ENCODE measurements around the gene SIRT6.
A peak's percentile ranks its signal among the peaks of the same experiment; 100 is the strongest.

SIRT6 gene

DNA sequence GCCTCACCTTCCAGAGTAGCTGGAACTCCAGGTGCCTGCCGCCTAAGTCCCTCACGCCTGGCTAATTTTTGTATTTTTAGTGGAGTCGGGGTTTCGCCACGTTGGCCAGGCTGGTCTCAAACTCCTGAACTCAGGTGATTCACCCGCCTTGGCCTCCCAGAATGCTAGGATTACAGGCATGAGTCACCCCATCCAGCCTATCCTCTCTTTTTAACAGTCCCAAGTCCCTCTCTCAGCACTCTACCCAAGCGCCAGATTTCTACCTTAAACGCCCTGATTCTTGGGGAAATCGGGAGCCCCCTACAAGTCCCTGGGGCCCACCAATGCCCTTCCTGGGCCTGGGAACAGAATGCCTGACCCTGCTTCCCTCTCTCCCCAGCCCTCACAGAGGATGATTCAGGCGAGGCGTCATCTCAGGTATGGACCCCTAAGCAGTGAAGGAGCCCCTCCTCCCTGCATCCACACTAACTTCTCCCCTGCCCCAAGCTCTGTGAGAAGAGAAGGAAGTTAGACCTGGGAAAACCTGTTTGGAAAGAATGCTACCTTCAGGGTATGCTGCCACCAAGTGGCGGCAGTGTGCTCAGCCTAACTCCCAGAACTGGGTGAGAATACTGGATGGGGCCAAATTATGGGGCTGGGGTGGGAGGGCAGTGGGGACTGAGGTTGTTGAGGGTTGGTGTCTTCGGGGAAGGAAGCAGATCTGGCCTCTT lies 26.2 kb upstream of the SIRT6 start:
- POLR2A ChIA-PET, result no interaction called here
- Histone ChIP-seq H3K36me3 (ENCODE audit: control insufficient read depth in 2 of 2, insufficient read depth in 1 of 2, low read length in 2 of 2) (no peaks in the 10 kb centered on the region), H3K4me3 (ENCODE audit: low read depth, low read length) (no peak overlapping the region), H3K27ac (ENCODE audit: extremely low read depth, low read depth, low read length) (no peak overlapping the region), H3K4me1 (ENCODE audit: control insufficient read depth, insufficient read depth, low read length) (no peaks in the 10 kb centered on the region), H3K9me3 (ENCODE audit: control insufficient read depth, insufficient read depth, low read depth, low read length) (no peaks in the 10 kb centered on the region)
- no peak for TF ChIP-seq ZNF416 (tag by site-specific recombination; IDR thresholded peaks at IDR 0.05)
- no peak for TF ChIP-seq SCRT1 (tag by site-specific recombination; IDR thresholded peaks at IDR 0.05; ENCODE audit: borderline replicate concordance)
- TF ChIP-seq, protein P1, sequence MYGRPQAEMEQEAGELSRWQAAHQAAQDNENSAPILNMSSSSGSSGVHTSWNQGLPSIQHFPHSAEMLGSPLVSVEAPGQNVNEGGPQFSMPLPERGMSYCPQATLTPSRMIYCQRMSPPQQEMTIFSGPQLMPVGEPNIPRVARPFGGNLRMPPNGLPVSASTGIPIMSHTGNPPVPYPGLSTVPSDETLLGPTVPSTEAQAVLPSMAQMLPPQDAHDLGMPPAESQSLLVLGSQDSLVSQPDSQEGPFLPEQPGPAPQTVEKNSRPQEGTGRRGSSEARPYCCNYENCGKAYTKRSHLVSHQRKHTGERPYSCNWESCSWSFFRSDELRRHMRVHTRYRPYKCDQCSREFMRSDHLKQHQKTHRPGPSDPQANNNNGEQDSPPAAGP (tag by site-specific recombination; IDR thresholded peaks at IDR 0.05), result no peak
- TF ChIP-seq ZNF350 (tag by site-specific recombination; IDR thresholded peaks at IDR 0.05), result no peak
- TF ChIP-seq ZNF391 (tag by site-specific recombination; IDR thresholded peaks at IDR 0.05; ENCODE audit: borderline replicate concordance, low read depth), result peak; percentile 100
- TF ChIP-seq ZNF558 (tag by site-specific recombination; IDR thresholded peaks at IDR 0.05), result no peak
- 0 out of 2 replicates have a peak, but pooled peaks have one; percentile 9 for TF ChIP-seq GLIS1 (tag by site-specific recombination; IDR thresholded peaks at IDR 0.05)
- CTCF ChIA-PET, result interaction anchor here (0.6 to 1.8 kb wide), 10 partner anchors 9 to 360 kb away, joined by 3 to 7 read pairs (median 4); no protein-coding TSS in a partner anchor

DNA sequence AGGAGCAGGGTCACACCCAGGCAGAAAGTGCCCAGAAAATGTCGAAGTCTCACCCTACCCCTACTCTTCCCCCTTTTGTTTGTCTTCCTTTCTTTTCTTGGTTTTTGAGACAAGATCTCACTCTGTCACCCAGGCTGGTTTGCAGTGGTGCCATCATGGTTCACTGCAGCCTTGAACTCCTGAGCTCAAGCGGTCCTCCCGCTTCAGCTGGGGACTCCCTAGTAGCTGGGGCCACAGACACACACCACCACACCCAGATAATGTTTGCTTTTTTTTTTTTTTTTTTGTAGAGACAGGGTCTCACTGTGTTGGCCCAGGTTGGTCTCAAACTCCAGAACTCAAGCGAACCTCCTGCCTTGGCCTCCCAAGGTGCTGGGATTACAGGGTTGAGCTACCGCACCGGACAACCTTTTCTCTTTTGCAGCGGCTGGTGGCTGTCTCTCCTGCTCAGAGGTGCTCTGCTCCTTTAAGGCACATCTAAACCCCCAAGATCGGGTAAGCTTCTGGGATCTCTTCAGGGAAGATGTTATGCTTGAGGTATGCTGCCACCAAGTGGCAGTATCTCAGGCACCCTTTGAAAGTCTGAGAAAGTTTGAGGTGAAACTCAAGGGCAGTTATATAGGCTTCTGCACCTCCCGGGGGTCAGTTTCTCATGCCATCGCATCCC lies 24.6 kb upstream of the SIRT6 start:
- Histone ChIP-seq H3K9me3 (ENCODE audit: control insufficient read depth, insufficient read depth, low read depth, low read length) (no peaks in the 10 kb centered on the region), H3K4me3 (ENCODE audit: low read depth, low read length) (no peak overlapping the region), H3K36me3 (ENCODE audit: control insufficient read depth in 2 of 2, insufficient read depth in 1 of 2, low read length in 2 of 2) (no peaks in the 10 kb centered on the region), H3K27ac (ENCODE audit: extremely low read depth, low read depth, low read length) (no peak overlapping the region), H3K4me1 (ENCODE audit: control insufficient read depth, insufficient read depth, low read length) (no peaks in the 10 kb centered on the region)
- POLR2A ChIA-PET, result no interaction called here
- CTCF ChIA-PET, result interaction anchor here (0.6 to 1.0 kb wide), 11 partner anchors 8 to 424 kb away, joined by 3 to 4 read pairs (median 3); no protein-coding TSS in a partner anchor
- TF ChIP-seq ZXDB (tag by site-specific recombination; IDR thresholded peaks at IDR 0.05) (no peak), GLI4 (tag by site-specific recombination; IDR thresholded peaks at IDR 0.05) (no peak), ZNF747 (tag by site-specific recombination; IDR thresholded peaks at IDR 0.05) (no peak), ZNF776 (tag by site-specific recombination; IDR thresholded peaks at IDR 0.05; ENCODE audit: borderline replicate concordance) (no peak), ZSCAN16 (tag by site-specific recombination; IDR thresholded peaks at IDR 0.05) (no peak), GFI1B (tag by site-specific recombination; IDR thresholded peaks at IDR 0.05) (no peak), ZNF629 (tag by site-specific recombination; IDR thresholded peaks at IDR 0.05) (no peak), ZNF518A (tag by site-specific recombination; conservative IDR thresholded peaks at IDR 0.05; ENCODE audit: low read depth) (no peak), ZNF239 (tag by site-specific recombination; IDR thresholded peaks at IDR 0.05) (no peak), ZNF37A (tag by site-specific recombination; IDR thresholded peaks at IDR 0.05) (no peak), ZNF391 (tag by site-specific recombination; IDR thresholded peaks at IDR 0.05; ENCODE audit: borderline replicate concordance, low read depth) (peak; percentile 100), SALL2 (tag by site-specific recombination; IDR thresholded peaks at IDR 0.05; ENCODE audit: borderline replicate concordance) (no peak), ZNF121 (tag by site-specific recombination; IDR thresholded peaks at IDR 0.05) (peak; percentile 32; the same call in 1 of the 2 replicates), PRDM1 (tag by site-specific recombination; IDR thresholded peaks at IDR 0.05) (peak; percentile 30; the same call in 1 of the 2 replicates)
- TF ChIP-seq, protein P2, sequence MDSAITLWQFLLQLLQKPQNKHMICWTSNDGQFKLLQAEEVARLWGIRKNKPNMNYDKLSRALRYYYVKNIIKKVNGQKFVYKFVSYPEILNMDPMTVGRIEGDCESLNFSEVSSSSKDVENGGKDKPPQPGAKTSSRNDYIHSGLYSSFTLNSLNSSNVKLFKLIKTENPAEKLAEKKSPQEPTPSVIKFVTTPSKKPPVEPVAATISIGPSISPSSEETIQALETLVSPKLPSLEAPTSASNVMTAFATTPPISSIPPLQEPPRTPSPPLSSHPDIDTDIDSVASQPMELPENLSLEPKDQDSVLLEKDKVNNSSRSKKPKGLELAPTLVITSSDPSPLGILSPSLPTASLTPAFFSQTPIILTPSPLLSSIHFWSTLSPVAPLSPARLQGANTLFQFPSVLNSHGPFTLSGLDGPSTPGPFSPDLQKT (IDR thresholded peaks at IDR 0.05; ENCODE audit: borderline replicate concordance, low read depth, low read length), result no peak
- TF ChIP-seq, protein P3, sequence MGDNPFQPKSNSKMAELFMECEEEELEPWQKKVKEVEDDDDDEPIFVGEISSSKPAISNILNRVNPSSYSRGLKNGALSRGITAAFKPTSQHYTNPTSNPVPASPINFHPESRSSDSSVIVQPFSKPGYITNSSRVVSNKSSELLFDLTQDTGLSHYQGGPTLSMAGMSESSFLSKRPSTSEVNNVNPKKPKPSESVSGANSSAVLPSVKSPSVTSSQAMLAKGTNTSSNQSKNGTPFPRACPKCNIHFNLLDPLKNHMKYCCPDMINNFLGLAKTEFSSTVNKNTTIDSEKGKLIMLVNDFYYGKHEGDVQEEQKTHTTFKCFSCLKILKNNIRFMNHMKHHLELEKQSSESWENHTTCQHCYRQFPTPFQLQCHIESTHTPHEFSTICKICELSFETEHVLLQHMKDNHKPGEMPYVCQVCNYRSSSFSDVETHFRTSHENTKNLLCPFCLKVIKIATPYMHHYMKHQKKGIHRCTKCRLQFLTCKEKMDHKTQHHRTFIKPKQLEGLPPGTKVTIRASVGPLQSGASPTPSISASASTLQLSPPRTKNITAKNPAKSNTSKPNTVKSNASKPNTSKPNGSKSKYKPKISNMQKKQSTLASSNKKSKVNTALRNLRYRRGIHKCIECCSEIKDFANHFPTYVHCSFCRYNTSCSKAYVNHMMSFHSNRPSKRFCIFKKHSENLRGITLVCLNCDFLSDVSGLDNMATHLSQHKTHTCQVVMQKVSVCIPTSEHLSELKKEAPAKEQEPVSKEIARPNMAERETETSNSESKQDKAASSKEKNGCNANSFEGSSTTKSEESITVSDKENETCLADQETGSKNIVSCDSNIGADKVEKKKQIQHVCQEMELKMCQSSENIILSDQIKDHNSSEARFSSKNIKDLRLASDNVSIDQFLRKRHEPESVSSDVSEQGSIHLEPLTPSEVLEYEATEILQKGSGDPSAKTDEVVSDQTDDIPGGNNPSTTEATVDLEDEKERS (tag by site-specific recombination; IDR thresholded peaks at IDR 0.05), result 0 out of 2 replicates have a peak, but pooled peaks have one; percentile 33

Measured in HEK293 (cell line).